NCI-H82 (cell line): ENCODE data around the gene ARHGAP40.

Source experiments
- DNase-seq: peaks from one replicate; lab custom pipeline; 2025; lab: John Stamatoyannopoulos, UW

Gene ARHGAP40

DNA sequence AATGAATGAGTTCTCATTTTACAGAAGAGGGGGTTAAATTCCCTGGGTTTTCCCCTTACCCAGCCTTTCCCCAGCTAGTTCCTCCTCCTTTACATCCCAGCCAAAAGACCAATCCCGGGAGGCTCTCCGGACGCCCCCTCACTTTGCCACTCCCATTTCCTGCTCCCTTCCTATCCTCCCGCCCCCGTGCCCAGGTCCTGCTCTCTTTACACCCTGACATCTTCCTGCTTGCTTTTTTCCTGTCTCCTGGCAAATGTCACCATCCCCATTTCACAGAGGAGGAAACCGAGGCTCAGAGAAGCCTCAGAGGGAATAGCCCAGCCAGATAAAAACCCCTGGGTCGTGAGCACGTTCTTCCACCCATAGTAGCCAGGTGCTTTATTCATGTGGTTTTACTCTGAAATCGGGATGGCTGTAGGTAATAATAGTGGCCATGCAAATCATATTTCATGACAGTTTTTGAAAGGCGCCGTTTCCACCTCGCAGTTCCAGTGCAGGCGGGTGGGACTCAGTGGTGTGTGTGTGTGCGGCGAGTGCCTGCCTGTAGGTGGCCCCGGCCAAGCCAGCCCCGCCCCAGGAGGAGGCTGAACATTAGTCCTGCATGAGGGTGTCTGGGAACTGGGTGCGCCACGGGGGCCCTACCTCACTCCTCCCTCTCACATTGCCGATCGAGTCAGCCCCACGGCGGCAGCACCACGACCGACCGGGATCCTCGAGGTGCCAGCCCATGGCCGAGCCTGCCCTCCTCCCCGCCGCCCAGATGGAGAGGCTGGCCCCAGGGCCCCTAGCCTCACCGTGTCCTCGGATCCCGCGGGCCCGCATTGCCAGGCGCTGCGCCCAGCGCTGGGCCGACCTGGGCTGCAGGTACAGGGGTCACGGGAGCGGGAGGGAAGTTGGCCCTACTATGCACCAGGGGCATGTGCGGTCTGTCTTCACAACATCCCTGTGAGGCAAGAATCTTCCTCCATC lies at the start of gene ARHGAP40:
Gene ARHGAP40, plus strand, starts transcription at position 594 of the 969 bp plus-strand sequence.
- peak; percentile 51 for DNase-seq

DNA sequence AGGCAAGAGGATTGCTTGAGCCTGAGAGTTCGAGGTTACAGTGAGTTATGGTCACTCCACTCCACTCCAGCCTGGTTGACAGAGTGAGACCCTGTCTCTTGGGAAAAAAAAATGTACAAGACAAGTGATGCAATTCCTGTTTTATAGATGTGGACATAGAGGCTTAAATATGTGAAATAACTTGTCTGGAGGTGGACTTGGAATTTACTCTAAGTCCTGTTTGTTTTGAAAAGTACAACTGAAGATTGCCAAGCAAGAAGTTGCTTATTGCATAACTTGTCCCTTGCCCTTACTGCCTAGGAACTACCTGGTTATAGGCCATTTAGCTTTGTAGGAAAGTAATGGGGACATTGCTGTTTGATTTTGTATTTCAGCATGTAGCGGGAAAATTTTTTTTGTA lies 46.6 kb upstream of the ARHGAP40 start:
- DNase-seq = no peak

DNA sequence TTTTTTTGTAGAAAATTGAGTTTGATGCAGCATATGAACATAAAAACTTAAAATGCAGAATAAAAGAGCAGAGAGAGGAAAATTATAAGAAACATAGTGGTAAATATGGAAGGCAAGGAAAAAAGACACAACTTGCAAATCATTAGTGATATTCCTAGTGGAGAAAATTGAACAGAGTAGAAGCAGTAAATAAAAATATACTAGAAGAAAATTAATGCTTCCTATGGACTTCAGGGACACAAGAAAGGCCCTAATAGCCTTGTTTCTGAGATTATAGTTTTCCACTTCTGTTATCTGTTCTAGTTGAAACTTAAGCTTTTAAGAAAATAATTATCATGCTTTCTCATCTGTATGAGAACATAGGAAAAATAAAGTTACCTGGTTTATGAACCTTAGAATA lies 46.2 kb upstream of the ARHGAP40 start:
- DNase-seq = no peak

DNA sequence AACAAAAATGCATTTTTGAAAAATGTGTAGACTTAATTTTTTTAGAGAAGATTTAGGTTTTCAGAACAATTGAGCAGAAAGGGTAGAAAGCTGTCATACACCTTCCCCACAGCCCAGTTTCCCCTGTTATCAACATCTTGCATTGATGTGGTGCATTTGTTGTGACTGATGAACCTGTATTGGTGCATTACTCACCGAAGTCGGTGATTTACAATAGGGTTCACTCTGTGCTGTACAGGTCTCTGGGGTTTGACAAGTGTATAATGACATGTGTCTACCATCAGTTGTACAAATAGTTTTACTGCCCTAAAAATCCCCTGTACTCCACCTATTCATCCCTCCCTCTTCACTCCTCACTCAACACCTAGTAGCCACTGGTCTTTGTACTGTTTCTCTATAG lies 44.4 kb upstream of the ARHGAP40 start:
- no peak for DNase-seq

DNA sequence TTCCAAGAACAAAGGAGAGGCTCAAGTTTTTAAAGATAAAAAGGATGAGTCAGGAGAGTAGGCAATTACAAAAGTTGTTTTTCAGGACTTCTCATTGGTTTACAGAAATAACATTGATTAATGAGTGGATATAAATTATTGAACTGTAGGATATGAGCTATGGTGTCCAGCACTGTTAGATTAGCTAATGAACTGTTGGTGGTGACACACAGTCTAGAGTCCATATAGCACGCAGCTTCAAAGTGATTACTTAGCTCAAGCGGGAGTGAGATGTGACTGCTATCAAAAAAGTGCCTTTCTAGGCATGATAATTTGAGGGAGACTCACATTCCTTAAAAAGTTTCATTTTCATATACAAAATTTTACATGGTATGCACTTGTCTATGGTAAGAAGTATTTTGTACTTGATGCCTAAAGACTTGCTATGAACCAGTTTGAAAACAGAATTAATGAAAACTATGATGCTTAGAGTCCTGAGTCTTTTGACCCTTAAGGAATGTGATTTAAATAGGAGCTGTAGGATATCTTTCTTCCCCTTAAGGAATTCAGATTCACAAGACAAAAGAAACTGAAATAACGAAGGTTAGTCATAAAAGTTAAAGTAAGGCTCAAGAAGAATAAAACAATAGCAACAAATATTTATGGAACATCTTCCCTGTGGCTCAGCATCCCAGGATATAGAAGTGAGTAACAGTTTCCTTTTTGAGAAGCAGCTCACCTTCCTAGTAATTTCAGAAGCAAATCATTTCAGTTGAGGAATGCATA lies 42.8 kb upstream of the ARHGAP40 start:
- no peak for DNase-seq

DNA sequence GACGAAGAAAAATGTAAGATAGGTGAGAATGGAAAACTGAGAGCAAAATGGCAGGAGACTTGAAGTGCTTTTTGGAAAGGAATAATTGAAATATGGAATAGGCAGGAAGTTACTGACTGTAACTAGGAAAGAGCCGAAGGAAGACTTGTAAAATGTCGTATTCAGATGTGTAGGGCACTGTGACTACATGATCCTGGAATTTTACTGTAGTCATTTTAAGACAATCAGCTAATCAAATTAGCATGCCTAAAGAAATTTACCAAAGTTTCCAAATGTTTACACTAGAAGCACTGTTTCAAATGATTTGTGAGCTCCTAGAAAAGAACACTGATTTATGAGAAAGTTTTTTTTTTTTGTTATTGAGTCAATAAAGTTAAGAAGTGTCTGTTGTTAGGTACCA lies 41.8 kb upstream of the ARHGAP40 start:
- no peak for DNase-seq

DNA sequence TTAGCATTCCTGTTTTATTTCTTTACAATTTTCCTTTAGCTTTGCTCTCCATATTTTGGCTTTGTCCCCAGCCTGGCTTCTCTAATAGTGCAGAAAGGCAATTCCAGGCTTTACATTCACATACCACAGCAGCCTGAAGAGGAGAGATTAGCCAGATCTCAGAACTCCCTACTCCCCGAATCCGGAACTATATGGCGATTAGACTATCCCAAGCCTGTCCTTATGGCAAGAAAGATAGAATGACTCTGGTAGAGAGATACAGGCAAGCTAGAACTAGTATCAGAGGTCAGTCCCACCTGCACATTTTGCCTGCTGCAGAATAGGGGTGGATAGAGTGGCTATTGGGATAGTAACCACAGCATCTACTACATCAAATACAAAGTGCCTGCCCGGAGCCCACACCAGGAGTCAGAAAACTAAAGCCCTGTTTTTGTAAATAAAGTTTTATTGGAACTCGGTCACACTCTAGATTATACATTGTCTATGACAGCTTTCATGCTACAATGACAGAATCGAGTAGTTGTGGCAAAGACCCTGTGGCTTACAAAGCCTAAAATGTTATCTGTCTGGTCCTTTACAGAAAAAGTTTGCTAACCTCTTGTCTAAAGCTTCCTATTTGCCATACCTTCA lies 37.7 kb upstream of the ARHGAP40 start:
- DNase-seq = no peak

DNA sequence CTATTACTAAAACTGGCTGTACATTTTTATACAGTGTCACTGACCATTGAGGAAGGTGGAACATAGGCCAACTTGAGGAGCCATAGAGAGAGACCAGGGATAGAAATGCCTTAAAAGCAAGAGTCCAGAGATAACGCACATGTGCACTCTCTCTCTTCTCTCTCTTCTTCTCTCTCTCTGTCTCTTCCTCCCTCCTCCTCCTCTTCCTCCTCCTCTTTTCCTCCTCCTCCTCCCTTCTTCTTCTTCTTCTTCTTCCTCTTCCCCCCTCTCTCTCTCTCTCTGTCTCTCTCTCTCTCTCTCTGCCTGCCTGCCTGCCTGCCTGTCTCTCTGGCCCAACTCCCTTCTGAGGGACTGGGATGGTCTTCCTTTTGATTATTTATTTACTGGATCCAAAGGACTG lies 36.9 kb upstream of the ARHGAP40 start:
- DNase-seq = no peak

DNA sequence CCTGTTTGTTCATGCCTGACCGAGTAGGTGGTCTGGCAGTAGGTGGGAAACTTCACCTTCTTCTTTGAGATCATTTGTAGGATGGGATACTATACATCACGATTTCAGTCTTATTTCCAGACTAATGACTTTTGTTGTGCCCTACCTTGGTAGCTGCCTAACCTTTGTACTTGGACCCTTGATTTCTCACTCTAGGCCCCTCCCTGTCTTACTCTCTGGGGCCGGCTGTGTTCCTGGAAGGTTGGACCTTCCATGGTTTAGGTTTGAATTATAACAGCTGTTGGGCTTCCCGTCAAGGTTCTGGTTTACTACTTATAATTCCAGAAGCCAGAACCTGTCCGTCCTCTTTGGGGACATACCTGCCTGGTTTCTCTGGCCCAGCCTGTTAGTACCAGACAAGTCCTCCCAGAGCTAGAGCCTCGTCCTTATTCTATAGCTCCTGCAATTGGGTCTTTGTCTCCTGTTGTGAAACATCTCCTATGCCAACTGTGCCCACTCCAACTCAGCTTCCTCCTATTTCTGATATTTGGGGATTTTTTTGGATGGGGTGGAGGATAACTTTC lies 35.5 kb upstream of the ARHGAP40 start:
- DNase-seq = no peak

DNA sequence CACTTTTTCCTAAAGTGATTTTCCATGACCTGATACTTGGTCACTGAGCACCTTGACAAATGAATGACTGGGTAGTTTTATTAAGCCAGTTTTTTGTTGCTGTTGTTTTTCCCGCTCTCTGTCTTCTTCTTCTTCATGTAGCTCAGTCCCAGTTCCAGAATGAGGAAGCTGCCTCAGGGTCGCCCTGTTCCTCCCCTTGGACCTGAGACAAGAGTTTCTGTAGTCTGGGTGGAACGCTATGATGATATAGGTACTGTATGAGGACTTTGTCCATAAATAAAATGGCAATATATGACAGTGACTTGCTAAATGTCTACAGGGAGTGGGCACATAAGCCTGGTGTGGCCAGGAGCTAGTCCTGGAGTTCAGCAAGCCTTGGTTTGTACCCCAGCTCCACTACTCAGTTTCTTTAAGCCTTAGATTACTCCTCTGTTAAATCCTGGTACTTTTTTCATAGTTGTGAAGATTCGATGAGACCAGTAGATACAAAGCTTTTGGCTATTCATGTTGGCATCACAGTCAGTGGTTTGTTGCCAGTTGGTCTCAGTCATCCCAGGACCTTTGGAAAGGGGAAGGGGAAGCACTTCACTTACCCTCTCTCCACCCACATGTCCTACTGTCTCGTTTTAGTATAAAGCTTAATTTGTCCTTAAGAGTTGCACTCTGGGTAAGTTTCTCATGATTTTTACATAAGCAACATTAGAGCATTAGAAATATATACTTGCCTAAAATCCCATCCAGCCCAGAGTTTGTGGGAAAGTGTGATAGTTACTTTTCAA lies 31.7 kb upstream of the ARHGAP40 start:
- DNase-seq = no peak

DNA sequence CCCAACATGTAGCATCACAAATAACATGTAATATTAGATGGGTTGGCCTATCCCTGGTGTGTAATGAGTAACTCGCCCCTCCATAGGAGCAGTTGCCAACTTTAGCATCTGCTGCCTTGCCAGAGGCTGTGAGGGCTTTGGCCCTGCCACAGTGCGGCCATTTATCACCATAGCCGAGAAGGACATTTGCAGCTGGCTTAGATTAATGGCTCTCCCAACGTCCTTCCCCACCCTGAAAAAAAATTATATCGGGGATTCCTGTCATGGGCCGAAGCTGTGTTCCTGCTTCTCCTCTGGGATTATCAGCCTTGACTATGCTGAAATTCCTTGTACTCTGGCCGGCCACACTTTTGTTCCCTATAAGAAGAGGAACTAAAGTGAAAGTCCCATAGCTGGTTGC lies 28.2 kb upstream of the ARHGAP40 start:
- no peak for DNase-seq

DNA sequence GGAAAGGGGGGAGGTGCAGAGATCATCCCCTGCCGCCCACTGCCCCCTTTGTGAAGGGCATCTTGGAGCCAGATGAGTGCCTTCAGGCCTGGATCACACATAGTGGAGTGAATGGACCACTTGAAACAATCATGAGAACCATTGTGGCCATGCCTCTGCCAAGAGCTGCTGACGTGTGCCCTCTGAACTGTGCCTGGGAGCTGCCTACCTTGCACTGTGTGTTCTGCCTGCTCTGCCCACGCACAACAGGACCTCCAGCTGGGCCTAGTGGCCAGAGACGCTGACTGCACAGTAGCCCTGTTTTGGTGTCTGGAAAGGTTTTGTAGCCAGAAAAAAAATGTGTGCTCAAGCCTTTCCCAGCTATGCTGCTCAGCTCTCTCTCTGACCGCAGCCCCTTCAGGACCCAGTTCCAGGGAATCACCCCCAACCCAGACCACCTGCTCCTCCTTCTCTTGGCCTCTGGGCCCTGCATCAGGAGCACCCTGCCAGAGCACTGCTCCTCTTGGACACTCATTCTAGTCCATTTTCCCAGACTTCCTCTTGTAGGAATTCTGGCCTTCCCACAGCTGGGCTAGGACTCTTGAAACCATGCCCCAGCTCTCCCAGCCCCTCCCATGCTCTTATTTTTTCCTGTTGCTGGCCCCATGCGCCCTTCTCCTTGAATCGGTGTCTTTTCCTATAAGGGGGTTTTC lies 22.2 kb upstream of the ARHGAP40 start:
- DNase-seq = no peak

DNA sequence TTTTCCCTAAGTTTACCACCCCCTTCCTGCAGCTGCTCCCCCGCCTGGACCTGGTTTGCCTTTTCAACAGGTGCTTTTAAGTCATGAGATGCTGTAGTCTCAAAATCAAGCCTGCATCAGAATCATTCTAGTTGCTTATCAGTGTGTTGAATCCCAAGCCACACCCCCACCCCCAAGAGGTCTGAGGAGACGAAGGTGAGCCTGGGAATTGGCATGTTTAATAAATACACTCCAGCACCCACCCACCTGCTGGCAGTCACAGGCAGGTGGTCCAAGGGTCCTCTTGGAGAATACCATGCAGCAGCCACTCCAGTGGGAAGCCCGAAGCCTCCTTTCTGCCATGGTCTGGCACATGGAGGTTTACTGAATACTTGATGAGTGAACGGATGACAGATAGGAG lies 21.7 kb upstream of the ARHGAP40 start:
- DNase-seq = no peak

DNA sequence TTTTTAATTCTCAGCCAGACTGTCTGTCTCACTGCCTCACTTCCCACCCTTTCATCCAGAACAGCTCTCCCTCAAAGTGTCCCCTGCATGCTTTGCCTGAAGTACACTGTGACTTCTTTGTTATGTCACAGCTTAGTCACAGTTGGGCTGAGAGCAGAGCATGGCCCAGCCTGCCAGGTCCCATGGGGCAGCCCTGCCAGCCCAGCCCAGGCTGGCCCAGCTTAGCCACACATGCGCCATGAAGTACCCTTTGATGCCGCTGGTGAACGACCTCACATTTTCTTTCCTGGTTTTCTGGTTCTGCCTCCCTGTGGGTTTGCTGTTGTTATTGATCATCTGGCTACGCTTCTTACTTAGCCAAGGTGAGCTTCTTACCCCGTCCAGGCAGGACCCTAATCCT lies 20.6 kb upstream of the ARHGAP40 start, which contains the start of gene ADIG:
Gene ADIG, plus strand, starts transcription at position 185 of the 400 bp plus-strand sequence. Its CDS starts 54 bp downstream, at position 239.
- no peak for DNase-seq

DNA sequence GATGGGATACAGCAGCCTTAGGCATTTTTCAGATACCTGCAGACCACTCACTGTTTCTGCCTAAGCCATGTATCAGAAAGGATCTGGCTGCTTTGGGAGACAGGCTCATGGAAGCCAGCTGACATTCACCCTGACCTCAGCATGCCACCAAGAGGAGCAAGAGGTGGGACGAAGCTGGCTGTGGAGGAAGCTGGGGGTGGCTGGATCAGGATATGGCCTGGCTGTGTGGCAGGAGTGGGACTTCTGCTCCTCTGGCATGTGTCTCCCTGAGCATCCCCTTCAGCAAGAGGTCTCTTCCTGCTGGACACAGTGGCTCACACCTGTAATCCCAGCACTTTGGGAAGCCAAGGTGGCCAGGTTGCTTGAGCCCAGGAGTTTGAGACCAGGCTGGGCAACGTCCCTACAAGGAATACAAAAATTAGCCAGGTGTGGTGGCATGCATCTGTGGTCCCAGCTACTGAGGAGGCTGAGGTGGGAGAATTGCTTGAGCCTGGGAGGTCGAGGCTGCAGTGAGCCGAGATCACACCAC lies 19.7 kb upstream of the ARHGAP40 start:
- no peak for DNase-seq

DNA sequence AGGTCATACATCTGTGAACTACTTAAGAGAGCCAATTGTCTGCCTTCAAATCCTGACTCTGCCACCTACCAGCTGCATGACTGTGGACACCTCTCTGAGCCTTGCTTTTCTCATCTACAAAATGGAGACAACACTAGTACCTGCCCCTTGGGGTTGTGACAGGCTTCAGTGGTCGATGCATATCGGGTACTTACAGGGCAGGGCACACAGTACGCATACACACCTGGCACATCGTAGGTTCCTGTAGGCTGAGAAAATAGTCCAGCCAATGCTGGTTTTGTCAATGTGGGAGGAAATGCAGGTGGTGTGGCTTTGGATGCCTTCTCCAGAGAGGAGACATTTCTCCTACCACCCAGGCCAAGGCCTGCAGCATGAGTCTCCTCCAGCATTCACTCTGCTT lies 18.3 kb upstream of the ARHGAP40 start:
- no peak for DNase-seq

DNA sequence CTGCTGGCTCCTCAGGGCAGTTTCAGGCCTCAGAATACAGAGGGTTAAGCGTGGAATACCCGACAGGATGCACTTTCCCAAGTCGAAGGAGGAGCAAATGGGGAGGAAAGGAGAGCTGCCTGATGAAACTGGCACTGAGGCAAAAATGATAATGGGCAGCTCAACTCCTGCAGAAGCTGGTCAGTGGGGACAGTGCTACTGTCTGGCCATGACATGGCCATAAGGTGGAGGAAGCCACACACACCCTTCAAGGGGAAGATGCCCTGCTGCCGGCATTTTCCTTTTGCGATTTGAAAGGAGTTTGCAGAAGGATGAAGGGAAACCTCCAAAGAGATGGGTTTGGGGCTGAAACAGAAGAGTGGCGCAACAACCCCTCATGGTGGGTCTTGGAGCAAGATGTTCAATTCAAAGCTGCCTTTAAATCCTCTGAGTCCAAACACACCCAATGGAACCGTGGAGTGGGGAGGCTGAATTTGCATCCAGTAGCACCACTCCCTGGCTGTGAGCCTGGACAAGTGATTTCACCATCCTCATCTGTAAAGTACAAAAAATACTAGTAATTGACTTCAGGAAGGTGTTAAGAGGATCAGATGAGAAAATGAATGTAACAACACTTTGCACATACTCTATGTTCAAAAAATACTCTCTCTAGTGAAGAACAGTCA lies 17.4 kb upstream of the ARHGAP40 start:
- no peak for DNase-seq

DNA sequence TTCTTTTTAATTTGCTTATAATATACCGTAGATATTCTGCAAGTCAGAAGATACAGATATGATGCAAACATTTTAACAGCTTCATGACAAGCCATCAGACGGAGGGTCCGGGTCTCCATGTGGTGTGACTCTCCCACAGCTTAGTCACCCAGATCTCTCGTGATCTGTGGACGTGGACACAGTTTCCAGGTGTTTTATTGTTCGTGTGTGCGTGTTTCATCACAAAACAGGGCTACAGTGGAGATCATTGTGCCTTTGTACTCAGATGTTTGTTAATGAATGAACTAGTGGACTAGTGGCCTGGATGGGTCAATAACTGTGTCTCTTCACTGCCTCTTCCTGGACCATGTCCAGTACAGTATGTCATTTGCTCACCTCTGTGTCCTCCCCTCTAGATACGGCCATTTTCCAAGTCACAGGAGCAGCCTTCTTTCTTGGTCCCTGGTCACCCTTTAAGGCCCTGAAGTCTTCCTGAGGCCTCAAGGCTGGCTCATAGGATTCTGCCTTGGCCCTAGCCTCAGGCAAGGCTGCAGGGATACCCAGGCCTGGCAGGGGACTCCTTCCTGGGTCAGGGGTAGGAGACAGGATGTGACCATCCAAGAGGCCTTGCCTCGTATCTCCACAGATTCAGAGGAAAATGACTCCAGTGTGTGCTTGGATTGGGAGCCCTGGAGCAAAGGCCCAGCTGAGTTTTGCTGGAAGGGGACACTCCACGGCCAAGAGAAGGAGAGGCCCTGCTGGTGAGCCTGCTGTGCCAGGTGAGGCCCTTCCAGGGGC lies 16.0 kb upstream of the ARHGAP40 start:
- DNase-seq = no peak

DNA sequence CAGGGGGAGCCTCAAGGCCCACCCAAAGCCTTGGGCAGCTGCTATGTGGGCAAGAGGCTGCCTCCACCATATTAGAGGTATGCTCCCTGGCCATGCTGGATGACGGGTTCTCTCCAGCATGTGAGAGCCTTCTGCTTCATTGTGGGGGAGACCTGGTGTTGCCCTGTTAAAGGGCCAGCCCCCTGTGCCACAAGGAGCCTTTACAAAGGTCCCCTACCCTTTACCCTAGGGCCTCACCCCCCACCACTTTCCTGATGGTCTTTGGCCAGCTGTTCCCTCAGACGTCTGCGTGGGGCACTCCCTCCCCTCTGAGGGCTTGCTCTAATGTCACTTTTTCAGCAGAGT lies 15.5 kb upstream of the ARHGAP40 start:
- DNase-seq = no peak
